Stimulated activated CD8-positive, alpha-beta memory T cell treated with anti-CD3 and anti-CD28 coated beads, Interleukin-15, amount 100 ng/mL, for 4 hours (primary cell): Measurements from ENCODE around the gene CKS2.

Experiments
- DNase-seq, 2 donors: peaks; one replicate each; pipeline ENCODE4 v3.0.0-alpha.2; 2020; ENCODE audit warnings: low read depth in 2 of 2

CKS2 gene

GRCh38 chr9:89350988-89351557 is 40.1 kb downstream of the CKS2 start:
- no peak for DNase-seq

GRCh38 chr9:89351584-89352300 is 40.7 kb downstream of the CKS2 start:
- DNase-seq = no peak

GRCh38 chr9:89352451-89352850 is 41.5 kb downstream of the CKS2 start:
- no peak for DNase-seq

GRCh38 chr9:89352874-89353649 is 42.1 kb downstream of the CKS2 start:
- DNase-seq = no peak

GRCh38 chr9:89353989-89354388 is 43.0 kb downstream of the CKS2 start:
- no peak for DNase-seq

- DNase-seq = no peak
Measured at GRCh38 chr9:89354471-89354870, 43.5 kb downstream of the CKS2 start.

- no peak for DNase-seq
Measured at GRCh38 chr9:89356782-89357181, 45.8 kb downstream of the CKS2 start.

GRCh38 chr9:89357331-89358197 is 46.6 kb downstream of the CKS2 start:
- DNase-seq = no peak

- no peak for DNase-seq
Measured at GRCh38 chr9:89358376-89358916, 47.5 kb downstream of the CKS2 start.

GRCh38 chr9:89358985-89359384 is 48.0 kb downstream of the CKS2 start:
- DNase-seq = no peak

GRCh38 chr9:89359751-89360261 is 48.8 kb downstream of the CKS2 start:
- no peak for DNase-seq

GRCh38 chr9:89360465-89360864 is 49.5 kb downstream of the CKS2 start:
- DNase-seq = no peak

- no peak for DNase-seq
Measured at GRCh38 chr9:89361031-89361430, 50.0 kb downstream of the CKS2 start.

- no peak for DNase-seq
Measured at GRCh38 chr9:89361816-89362646, 51.0 kb downstream of the CKS2 start.

GRCh38 chr9:89362647-89363310 is 51.8 kb downstream of the CKS2 start:
- no peak for DNase-seq

- DNase-seq = no peak
Measured at GRCh38 chr9:89363311-89363670, 52.3 kb downstream of the CKS2 start.

- no peak for DNase-seq
Measured at GRCh38 chr9:89363921-89364665, 53.1 kb downstream of the CKS2 start.

- DNase-seq = no peak
Measured at GRCh38 chr9:89364666-89365531, 53.9 kb downstream of the CKS2 start.
